Caco-2 (cell line): ENCODE data around the gene DRD1. TPM values are rescaled to one million over a fixed set of nuclear protein-coding genes. Genes with fewer than 3 reads are reported as not detected.

Experiments
- Bru-seq: library from RNA; stranded (reverse); fragments of 400-500 nt; gene quantifications from one replicate; lab custom pipeline; 2021; lab: Mats Ljungman, UMichigan
- BruChase-seq, 2 experiments: library from RNA; stranded (reverse); fragments of 400-500 nt; gene quantifications; one replicate each; lab custom pipeline; 2021; lab: Mats Ljungman, UMichigan
- BruUV-seq: library from RNA; stranded (reverse); fragments of 400-500 nt; replicated peaks from 2 replicates; lab custom pipeline; 2021; lab: Mats Ljungman, UMichigan
- CTCF ChIA-PET: fragments of 300-600 bp; sonication (Branson Sonifier 250); formaldehyde crosslinking; loops from one replicate; lab custom pipeline; 2022; ENCODE audit warnings: antibody characterized with exemption; lab: Charles Lee
- POLR2A ChIA-PET: fragments of 300-600 bp; sonication (Branson Sonifier 250); formaldehyde crosslinking; loops from one replicate; lab custom pipeline; 2022; ENCODE audit warnings: antibody characterized with exemption; lab: Charles Lee
- DNase-seq, 2 experiments: peaks; one replicate each; pipeline versions ENCODE4 v3.0.0 to v3.0.0-alpha.2; 2020 to 2022
- H3K27me3 ChIP-seq: replicated peaks from 2 replicates; pipeline ENCODE4 v1.6.0; 2011; ENCODE audit warnings: low read length; ENCODE audit not compliant: control insufficient read depth, insufficient read depth
- H3K36me3 ChIP-seq: 2 replicates; pipeline ENCODE4 v1.5.1; 2011; ENCODE audit warnings: low read length; ENCODE audit not compliant: control insufficient read depth, insufficient read depth
- H3K4me1 ChIP-seq: fragments of 250-450 bp; sonication (Bioruptor Pico); 2 replicates; pipeline ENCODE4 v1.5.1; 2020; ENCODE audit warnings: mild to moderate bottlenecking
- H3K4me3 ChIP-seq: 2 replicates; pipeline ENCODE4 v1.5.1; 2011; ENCODE audit warnings: low read depth, mild to moderate bottlenecking, control low read depth, low read length
- H3K9me3 ChIP-seq: fragments of 250-450 bp; sonication (Bioruptor Pico); 2 replicates; pipeline ENCODE4 v1.5.1; 2020; ENCODE audit warnings: mild to moderate bottlenecking, moderate library complexity
- H3K27ac Mint-ChIP-seq: one replicate; pipeline ENCODE4 v1.8.0; 2022; ENCODE audit warnings: mixed read lengths; ENCODE audit not compliant: unreplicated experiment
- H3K27me3 Mint-ChIP-seq: one replicate; pipeline ENCODE4 v1.8.0; 2022; ENCODE audit warnings: mixed read lengths; ENCODE audit not compliant: insufficient read depth, unreplicated experiment
- H3K36me3 Mint-ChIP-seq: one replicate; pipeline ENCODE4 v1.8.0; 2022; ENCODE audit warnings: mild to moderate bottlenecking, mixed read lengths; ENCODE audit not compliant: insufficient read depth, unreplicated experiment
- H3K4me1 Mint-ChIP-seq: one replicate; pipeline ENCODE4 v1.8.0; 2022; ENCODE audit warnings: low read depth, mixed read lengths; ENCODE audit not compliant: unreplicated experiment
- H3K4me3 Mint-ChIP-seq: one replicate; pipeline ENCODE4 v1.8.0; 2022; ENCODE audit warnings: mild to moderate bottlenecking, moderate library complexity, mixed read lengths; ENCODE audit not compliant: unreplicated experiment
- H3K9me3 Mint-ChIP-seq: one replicate; pipeline ENCODE4 v1.8.0; 2022; ENCODE audit warnings: mixed read lengths; ENCODE audit not compliant: unreplicated experiment
- intact Hi-C: fragments of 100-400 bp; cut with micrococcal nuclease; formaldehyde crosslinking; loops from one replicate; pipeline ENCODE4 v1.10.0; 2022; ENCODE audit not compliant: unreplicated experiment
- long read RNA-seq: library from polyadenylated mRNA; stranded (forward); transcript quantifications from one replicate; pipeline ENCODE4 v2.0.0, GENCODE V29; 2022
- total RNA-seq: library from RNA; stranded (reverse); gene quantifications from 2 replicates; pipeline ENCODE4 v1.2.3, GENCODE V29; 2022
- TF ChIP-seq, protein P1 (sequence below), 2 experiments: fragments of 200-600 bp in 1 of 2; IDR thresholded peaks; 1 replicate in 1 of 2; 2 replicates in 1 of 2; pipeline versions ENCODE4 v1.5.1 to v1.8.0; 2011 to 2022; ENCODE audit warnings: antibody characterized with exemption in 1 of 2, control low read depth in 1 of 2, inconsistent platforms in 1 of 2, low read depth in 1 of 2, low read length in 1 of 2, mild to moderate bottlenecking in 1 of 2, moderate library complexity in 1 of 2; ENCODE audit not compliant: insufficient read depth in 1 of 2, severe bottlenecking in 1 of 2, unreplicated experiment in 1 of 2

Gene DRD1
- not detected in 2 replicates for total RNA-seq
- Bru-seq, nascent RNA = not detected
- BruChase-seq, experiment 1, labeled RNA remaining after a 2-hour chase = percentile 13 among the genes with signal in this experiment
- BruChase-seq, experiment 2, labeled RNA remaining after a 6-hour chase = not detected
- long read RNA-seq = 0 reads

DNA sequence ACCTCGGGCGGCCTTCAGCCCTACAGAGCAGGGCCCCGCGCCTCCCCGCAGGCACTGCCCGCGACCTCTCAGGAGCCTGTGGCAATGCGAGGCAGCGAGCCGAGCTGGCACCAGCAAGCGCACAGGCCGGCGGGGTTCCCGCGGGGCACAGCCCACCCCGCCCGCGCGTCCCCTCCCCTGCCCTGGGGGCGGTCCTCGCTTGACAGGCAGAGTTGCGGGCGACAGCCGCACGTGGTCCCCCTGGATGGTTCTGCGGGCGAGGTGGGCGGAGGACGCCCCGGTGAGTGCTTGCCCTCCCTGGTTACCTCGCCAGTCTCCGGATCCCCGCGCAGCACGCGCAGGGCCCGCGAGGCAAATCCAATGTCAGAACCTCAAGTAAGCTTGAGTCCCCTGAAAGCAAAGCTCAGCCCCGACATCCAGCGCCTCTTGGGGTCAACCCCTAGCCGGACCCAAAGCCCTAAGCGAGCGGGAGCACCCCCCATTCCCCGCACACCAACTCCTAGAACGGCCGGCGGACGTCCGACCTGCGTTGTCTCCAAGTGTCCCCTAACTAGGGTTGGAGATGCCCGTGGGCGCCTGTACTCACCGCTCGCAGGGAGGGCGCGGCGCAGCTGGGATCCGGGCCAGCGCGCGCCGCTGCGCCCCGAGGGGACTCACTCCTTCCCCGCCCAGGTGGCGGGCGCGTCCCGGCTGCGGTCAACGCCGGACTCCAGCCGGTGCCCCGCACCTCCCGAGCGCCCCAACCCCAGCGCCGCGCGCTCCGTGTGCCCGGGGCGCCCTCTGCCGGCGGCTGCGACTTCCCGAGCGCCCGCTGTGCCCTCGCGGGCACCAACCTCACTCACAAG is at the start of gene DRD1:
Gene DRD1, minus strand, starts transcription at position 123 of the 845 bp plus-strand sequence. CDS start 1,083 bp downstream, outside the sequence.
- Mint-ChIP-seq H3K9me3 (no peaks in the 10 kb centered on the region), H3K4me3 (no peak within 1 kb of the TSS), H3K27ac (peak within 1 kb of the TSS; percentile 32), H3K27me3 (no peaks in the 10 kb centered on the region), H3K4me1 (no peaks in the 10 kb centered on the region), H3K36me3 (no peaks in the 10 kb centered on the region)
- H3K36me3 ChIP-seq = no peaks in the 10 kb centered on the region
- no peaks in the 10 kb centered on the region for H3K4me1 ChIP-seq
- ChIA-PET CTCF (no interaction called here), POLR2A (no interaction called here)
- no TSS peak for BruUV-seq
- intact Hi-C loops = no loop called here
- no peak within 1 kb of the TSS for H3K4me3 ChIP-seq
- peak in 1 of 2 experiments; percentile 31 for DNase-seq
- no peaks in the 10 kb centered on the region for H3K9me3 ChIP-seq
- TF ChIP-seq, protein P1, sequence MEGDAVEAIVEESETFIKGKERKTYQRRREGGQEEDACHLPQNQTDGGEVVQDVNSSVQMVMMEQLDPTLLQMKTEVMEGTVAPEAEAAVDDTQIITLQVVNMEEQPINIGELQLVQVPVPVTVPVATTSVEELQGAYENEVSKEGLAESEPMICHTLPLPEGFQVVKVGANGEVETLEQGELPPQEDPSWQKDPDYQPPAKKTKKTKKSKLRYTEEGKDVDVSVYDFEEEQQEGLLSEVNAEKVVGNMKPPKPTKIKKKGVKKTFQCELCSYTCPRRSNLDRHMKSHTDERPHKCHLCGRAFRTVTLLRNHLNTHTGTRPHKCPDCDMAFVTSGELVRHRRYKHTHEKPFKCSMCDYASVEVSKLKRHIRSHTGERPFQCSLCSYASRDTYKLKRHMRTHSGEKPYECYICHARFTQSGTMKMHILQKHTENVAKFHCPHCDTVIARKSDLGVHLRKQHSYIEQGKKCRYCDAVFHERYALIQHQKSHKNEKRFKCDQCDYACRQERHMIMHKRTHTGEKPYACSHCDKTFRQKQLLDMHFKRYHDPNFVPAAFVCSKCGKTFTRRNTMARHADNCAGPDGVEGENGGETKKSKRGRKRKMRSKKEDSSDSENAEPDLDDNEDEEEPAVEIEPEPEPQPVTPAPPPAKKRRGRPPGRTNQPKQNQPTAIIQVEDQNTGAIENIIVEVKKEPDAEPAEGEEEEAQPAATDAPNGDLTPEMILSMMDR (IDR thresholded peaks at IDR 0.05; ENCODE audit: insufficient read depth in 1 of 2, low read depth in 1 of 2, low read length in 1 of 2, severe bottlenecking in 1 of 2, unreplicated experiment in 1 of 2) = peak in 1 of 2 experiments; percentile 40
- no peaks in the 10 kb centered on the region for H3K27me3 ChIP-seq

DNA sequence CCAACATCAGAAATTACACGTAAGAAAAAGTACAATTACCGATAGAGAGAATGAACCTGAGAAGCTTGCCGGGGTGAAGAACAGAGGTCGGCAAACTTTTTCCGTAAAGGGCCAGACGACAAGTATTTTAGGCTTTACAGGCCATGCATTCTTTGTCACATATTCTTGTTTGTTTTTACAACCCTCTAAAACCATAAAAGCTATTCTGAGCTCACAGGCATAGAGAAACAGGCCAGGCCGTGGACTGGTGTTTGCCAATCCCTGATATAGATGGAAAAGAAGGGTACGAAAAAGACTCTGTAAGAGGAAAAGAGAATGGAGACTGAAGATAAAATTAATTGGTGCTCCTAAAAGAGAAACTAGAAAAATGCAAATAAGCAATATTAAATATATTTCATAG is 49.7 kb upstream of the DRD1 start:
- Mint-ChIP-seq H3K36me3 (peaks cover 75% of the 10 kb centered on the region), H3K4me1 (peaks cover 11% of the 10 kb centered on the region), H3K4me3 (no peak overlapping the region), H3K27ac (peak overlapping the region; percentile 29), H3K27me3 (no peaks in the 10 kb centered on the region), H3K9me3 (no peaks in the 10 kb centered on the region)
- Histone ChIP-seq H3K4me3 (no peak overlapping the region), H3K9me3 (no peaks in the 10 kb centered on the region), H3K4me1 (no peaks in the 10 kb centered on the region), H3K27me3 (no peaks in the 10 kb centered on the region), H3K36me3 (peaks cover 2% of the 10 kb centered on the region; the same call in 1 of the 2 replicates)
- ChIA-PET CTCF (no interaction called here), POLR2A (no interaction called here)
- BruUV-seq = TSS peak; percentile 13
- no peak for DNase-seq
- TF ChIP-seq, protein P1 (IDR thresholded peaks at IDR 0.05; ENCODE audit: insufficient read depth in 1 of 2, low read depth in 1 of 2, low read length in 1 of 2, severe bottlenecking in 1 of 2, unreplicated experiment in 1 of 2) = no peak
- intact Hi-C loops = no loop called here

DNA sequence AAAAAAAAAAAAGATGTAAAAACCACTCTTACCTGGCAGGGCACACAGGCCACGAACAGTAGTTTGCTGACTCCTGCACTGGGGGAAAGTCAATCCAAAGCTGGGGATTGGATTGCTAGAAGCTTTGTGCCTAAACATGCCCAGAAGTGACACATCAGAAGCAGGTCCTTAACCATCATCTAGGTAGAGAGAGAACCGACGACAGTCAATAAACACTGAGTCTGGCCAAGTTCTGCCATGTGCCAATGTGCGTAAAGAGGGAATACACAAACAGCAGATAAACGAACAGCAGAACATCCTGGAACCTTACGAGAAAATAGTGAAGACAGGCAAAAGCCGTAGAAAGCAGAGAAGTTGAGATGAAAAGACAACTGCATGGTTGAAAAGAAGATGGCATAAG is 49.3 kb upstream of the DRD1 start:
- no peaks in the 10 kb centered on the region for H3K27me3 ChIP-seq
- intact Hi-C loops = no loop called here
- H3K27ac Mint-ChIP-seq = peak overlapping the region; percentile 29
- no peak overlapping the region for H3K4me3 Mint-ChIP-seq
- ChIA-PET CTCF (no interaction called here), POLR2A (no interaction called here)
- H3K9me3 ChIP-seq = no peaks in the 10 kb centered on the region
- H3K9me3 Mint-ChIP-seq = no peaks in the 10 kb centered on the region
- peaks cover 11% of the 10 kb centered on the region for H3K4me1 Mint-ChIP-seq
- H3K27me3 Mint-ChIP-seq = no peaks in the 10 kb centered on the region
- H3K4me3 ChIP-seq = no peak overlapping the region
- peaks cover 2% of the 10 kb centered on the region; the same call in 1 of the 2 replicates for H3K36me3 ChIP-seq
- BruUV-seq = no TSS peak
- DNase-seq = no peak
- H3K4me1 ChIP-seq = no peaks in the 10 kb centered on the region
- H3K36me3 Mint-ChIP-seq = peaks cover 73% of the 10 kb centered on the region
- TF ChIP-seq, protein P1 (IDR thresholded peaks at IDR 0.05; ENCODE audit: insufficient read depth in 1 of 2, low read depth in 1 of 2, low read length in 1 of 2, severe bottlenecking in 1 of 2, unreplicated experiment in 1 of 2) = no peak
